Measurements from ENCODE around the gene TMEM214. TPM values are rescaled to one million over a fixed set of nuclear protein-coding genes. Genes with fewer than 3 reads are reported as not detected.

The TMEM214 gene
- total RNA-seq, 2 experiments from 2014 or later = 22.0 to 24.6 TPM

GRCh38 chr2:27024188-27024587 lies 8.6 kb upstream of the TMEM214 start:
- CTCF ChIA-PET = no interaction called here
- H3K4me1 ChIP-seq (ENCODE audit: insufficient read depth, low read length) = no peaks in the 10 kb centered on the region
- no peaks in the 10 kb centered on the region for H3K27me3 ChIP-seq (ENCODE audit: control insufficient read depth in 1 of 2, insufficient read depth in 2 of 2, low read length in 2 of 2)
- no peak overlapping the region for H3K27ac Mint-ChIP-seq
- no peak overlapping the region for H3K4me3 Mint-ChIP-seq
- no peaks in the 10 kb centered on the region for H3K9me3 ChIP-seq (ENCODE audit: control insufficient read depth in 1 of 2, insufficient read depth in 1 of 2, low read length in 2 of 2)
- POLR2A ChIA-PET = interaction anchor here (0.7 kb wide), 1 partner anchor 26 kb away, joined by 3 read pairs; no protein-coding TSS in a partner anchor
- H3K4me1 Mint-ChIP-seq (ENCODE audit: low read depth) = no peaks in the 10 kb centered on the region
- H3K27me3 Mint-ChIP-seq = no peaks in the 10 kb centered on the region
- no peak for ATAC-seq (ENCODE audit: poor library complexity)
- H3K36me3 Mint-ChIP-seq (ENCODE audit: low read depth) = peaks cover 3% of the 10 kb centered on the region
- no peak for DNase-seq
- intact Hi-C loops (cut with DNase I, micrococcal nuclease) = no loop called here
- H3K9me3 Mint-ChIP-seq = no peaks in the 10 kb centered on the region
- peaks cover 5% of the 10 kb centered on the region for H3K36me3 ChIP-seq (ENCODE audit: insufficient read depth, low read length)
- H3K4me3 ChIP-seq (ENCODE audit: low read length) = no peak overlapping the region
- TF ChIP-seq CTCF (IDR thresholded peaks at IDR 0.05) = no peak
- H3K27ac ChIP-seq (ENCODE audit: low read depth in 1 of 2, low read length in 2 of 2) = no peak overlapping the region

- POLR2A ChIA-PET = interaction anchor here (0.7 kb wide), 1 partner anchor 26 kb away, joined by 3 read pairs; no protein-coding TSS in a partner anchor
- Histone ChIP-seq H3K4me3 (ENCODE audit: low read length) (no peak overlapping the region), H3K27me3 (ENCODE audit: control insufficient read depth in 1 of 2, insufficient read depth in 2 of 2, low read length in 2 of 2) (no peaks in the 10 kb centered on the region), H3K27ac (ENCODE audit: low read depth in 1 of 2, low read length in 2 of 2) (no peak overlapping the region), H3K4me1 (ENCODE audit: insufficient read depth, low read length) (no peaks in the 10 kb centered on the region), H3K9me3 (ENCODE audit: control insufficient read depth in 1 of 2, insufficient read depth in 1 of 2, low read length in 2 of 2) (no peaks in the 10 kb centered on the region), H3K36me3 (ENCODE audit: insufficient read depth, low read length) (peaks cover 5% of the 10 kb centered on the region)
- intact Hi-C loops (cut with DNase I, micrococcal nuclease) = no loop called here
- TF ChIP-seq CTCF (IDR thresholded peaks at IDR 0.05) = no peak
- Mint-ChIP-seq H3K36me3 (ENCODE audit: low read depth) (peaks cover 4% of the 10 kb centered on the region), H3K27me3 (no peaks in the 10 kb centered on the region), H3K9me3 (no peaks in the 10 kb centered on the region), H3K4me1 (ENCODE audit: low read depth) (no peaks in the 10 kb centered on the region), H3K27ac (no peak overlapping the region), H3K4me3 (no peak overlapping the region)
- ATAC-seq (ENCODE audit: poor library complexity) (no peak), DNase-seq (no peak)
- CTCF ChIA-PET = no interaction called here
Measured at GRCh38 chr2:27024812-27025211, 8.0 kb upstream of the TMEM214 start.

DNA sequence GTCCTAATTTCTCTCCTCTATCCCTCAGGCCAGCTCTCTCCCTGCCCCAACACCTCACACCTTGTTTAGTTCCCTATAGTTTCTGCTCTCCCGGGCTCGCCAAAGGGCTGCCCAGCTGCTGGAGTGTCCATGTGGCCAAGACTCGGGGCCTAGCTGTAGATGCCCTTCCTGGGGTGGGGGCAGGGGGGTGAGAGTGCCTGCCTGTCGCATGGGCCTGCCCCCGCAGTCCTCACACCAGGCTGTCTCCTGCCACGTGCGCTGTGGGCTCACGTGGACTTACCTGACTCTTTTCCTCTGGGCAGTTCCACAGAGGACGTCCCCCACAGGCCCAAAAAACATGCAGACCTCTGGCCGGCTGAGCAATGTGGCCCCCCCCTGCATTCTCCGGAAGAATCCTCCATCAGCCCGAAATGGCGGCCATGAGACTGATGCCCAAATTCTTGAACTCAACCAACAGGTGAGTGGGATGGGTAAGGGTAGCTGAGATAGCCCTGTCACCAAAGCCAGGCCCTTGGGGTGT lies 7.4 kb upstream of the TMEM214 start:
- H3K9me3 ChIP-seq (ENCODE audit: control insufficient read depth in 1 of 2, insufficient read depth in 1 of 2, low read length in 2 of 2) = no peaks in the 10 kb centered on the region
- peaks cover 4% of the 10 kb centered on the region for H3K36me3 Mint-ChIP-seq (ENCODE audit: low read depth)
- TF ChIP-seq CTCF (IDR thresholded peaks at IDR 0.05) = no peak
- H3K4me1 Mint-ChIP-seq (ENCODE audit: low read depth) = peaks cover 3% of the 10 kb centered on the region
- ATAC-seq (ENCODE audit: poor library complexity) (no peak), DNase-seq (no peak)
- H3K27me3 ChIP-seq (ENCODE audit: control insufficient read depth in 1 of 2, insufficient read depth in 2 of 2, low read length in 2 of 2) = no peaks in the 10 kb centered on the region
- no peak overlapping the region for H3K27ac ChIP-seq (ENCODE audit: low read depth in 1 of 2, low read length in 2 of 2)
- CTCF ChIA-PET = no interaction called here
- H3K4me3 Mint-ChIP-seq = no peak overlapping the region
- no peaks in the 10 kb centered on the region for H3K9me3 Mint-ChIP-seq
- POLR2A ChIA-PET = interaction anchor here (0.7 kb wide), 1 partner anchor 25 kb away, joined by 3 read pairs; no protein-coding TSS in a partner anchor
- H3K27me3 Mint-ChIP-seq = no peaks in the 10 kb centered on the region
- peaks cover 5% of the 10 kb centered on the region for H3K36me3 ChIP-seq (ENCODE audit: insufficient read depth, low read length)
- no peak overlapping the region for H3K27ac Mint-ChIP-seq
- no peaks in the 10 kb centered on the region for H3K4me1 ChIP-seq (ENCODE audit: insufficient read depth, low read length)
- intact Hi-C loops (cut with DNase I, micrococcal nuclease) = no loop called here
- no peak overlapping the region for H3K4me3 ChIP-seq (ENCODE audit: low read length)

All from CD4-positive, alpha-beta T cell (primary cell).